Liver (tissue), 3 donors: Measurements from ENCODE around the gene RNF152.

ENCODE experiments used
- ATF3 ChIP-seq: IDR thresholded peaks from 2 replicates; pipeline ENCODE4 v1.6.1; 2016; ENCODE audit warnings: antibody characterized with exemption
- CTCF ChIP-seq: fragments of 150-350 bp; IDR thresholded peaks from 2 replicates; pipeline ENCODE4 v1.5.1; 2017; ENCODE audit warnings: improper control_type of control experiment, low read depth, low read length; ENCODE audit not compliant: missing input control
- EGR1 ChIP-seq, 2 donors: IDR thresholded peaks; 2 replicates each; pipeline ENCODE4 v1.6.1; 2016 to 2018; ENCODE audit warnings: antibody characterized with exemption in 2 of 2, low read depth in 2 of 2
- GABPA ChIP-seq, 2 donors: IDR thresholded peaks in 1 of 2; conservative IDR thresholded peaks in 1 of 2; 2 replicates each; pipeline ENCODE4 v1.6.1; 2016; ENCODE audit warnings: antibody characterized with exemption in 2 of 2, mild to moderate bottlenecking in 1 of 2, moderate library complexity in 1 of 2
- JUND ChIP-seq, 2 donors: IDR thresholded peaks; 2 replicates each; pipeline ENCODE4 v1.6.1; 2016; ENCODE audit warnings: antibody characterized with exemption in 2 of 2
- RAD21 ChIP-seq, 2 donors: IDR thresholded peaks; 2 replicates each; pipeline ENCODE4 v1.6.1; 2016; ENCODE audit warnings: antibody characterized with exemption in 2 of 2, mild to moderate bottlenecking in 2 of 2
- REST ChIP-seq: IDR thresholded peaks from 2 replicates; pipeline ENCODE4 v1.6.1; 2016; ENCODE audit warnings: antibody characterized with exemption, mild to moderate bottlenecking
- RXRA ChIP-seq, 2 donors: IDR thresholded peaks; 2 replicates each; pipeline ENCODE4 v1.6.1; 2017 to 2018; ENCODE audit warnings: antibody characterized with exemption in 2 of 2, mild to moderate bottlenecking in 1 of 2
- SP1 ChIP-seq: IDR thresholded peaks from 2 replicates; pipeline ENCODE4 v1.6.1; 2018; ENCODE audit warnings: antibody characterized with exemption, mild to moderate bottlenecking
- YY1 ChIP-seq: IDR thresholded peaks from 2 replicates; pipeline ENCODE4 v1.6.1; 2016; ENCODE audit warnings: antibody characterized with exemption, mild to moderate bottlenecking
- TF ChIP-seq, protein P1 (sequence below): IDR thresholded peaks from 2 replicates; pipeline ENCODE4 v1.6.1; 2016; ENCODE audit warnings: antibody characterized with exemption
- donor health status: healthy.
- donor health status: healthy.

DNA sequence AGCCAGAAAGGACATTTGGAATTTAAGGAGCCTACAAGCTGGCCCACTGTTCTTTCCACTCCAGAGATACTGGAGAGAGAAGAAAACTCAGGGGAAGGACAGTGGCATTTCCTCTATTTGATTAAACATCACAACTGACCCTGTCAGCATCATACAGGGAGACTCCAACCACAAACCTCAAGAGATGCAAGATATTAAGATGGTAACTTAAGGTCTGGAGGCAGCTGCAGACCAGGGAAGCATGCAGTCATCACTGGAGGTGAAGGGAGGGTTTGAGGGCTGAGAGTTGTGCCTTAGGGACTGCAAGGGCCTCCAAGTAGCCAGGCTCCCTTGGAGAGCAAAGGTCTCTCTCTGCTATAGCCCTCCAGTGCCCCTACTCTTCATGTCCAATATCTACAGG is 67.4 kb downstream of the RNF152 start:
- TF ChIP-seq CTCF (no peak), EGR1 (IDR thresholded peaks at IDR 0.05; ENCODE audit: low read depth in 2 of 2) (no peak), ATF3 (no peak), RXRA (IDR thresholded peaks at IDR 0.05) (no peak), JUND (IDR thresholded peaks at IDR 0.05) (no peak), RAD21 (IDR thresholded peaks at IDR 0.05) (no peak), REST (no peak), SP1 (no peak), YY1 (no peak), GABPA (IDR thresholded peaks at IDR 0.05 in 1 of 2, conservative IDR thresholded peaks at IDR 0.05 in 1 of 2) (no peak)
- TF ChIP-seq, protein P1, sequence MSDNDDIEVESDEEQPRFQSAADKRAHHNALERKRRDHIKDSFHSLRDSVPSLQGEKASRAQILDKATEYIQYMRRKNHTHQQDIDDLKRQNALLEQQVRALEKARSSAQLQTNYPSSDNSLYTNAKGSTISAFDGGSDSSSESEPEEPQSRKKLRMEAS = no peak
